Femur (tissue), 1 donor: ENCODE measurements around the gene TTC7B.

ENCODE experiments used
- DNase-seq: peaks from one replicate; pipeline ENCODE4 v3.0.0-alpha.2; 2017

TTC7B gene

GRCh38 chr14:90641615-90642243 lies 174.5 kb downstream of the TTC7B start:
- no peak for DNase-seq

GRCh38 chr14:90641168-90641567 lies 175.1 kb downstream of the TTC7B start:
- DNase-seq = no peak

- DNase-seq = no peak
Observed at GRCh38 chr14:90639641-90640040, 176.6 kb downstream of the TTC7B start.

- no peak for DNase-seq
Observed at GRCh38 chr14:90632871-90633270, 183.4 kb downstream of the TTC7B start.

GRCh38 chr14:90632451-90632850 lies 183.8 kb downstream of the TTC7B start:
- no peak for DNase-seq

- DNase-seq = no peak
Observed at GRCh38 chr14:90630171-90630806, 185.9 kb downstream of the TTC7B start.

- DNase-seq = no peak
Observed at GRCh38 chr14:90629471-90629870, 186.8 kb downstream of the TTC7B start.

- DNase-seq = no peak
Observed at GRCh38 chr14:90628825-90629224, 187.4 kb downstream of the TTC7B start.

- DNase-seq = no peak
Observed at GRCh38 chr14:90627478-90627877, 188.8 kb downstream of the TTC7B start.

- no peak for DNase-seq
Observed at GRCh38 chr14:90626550-90626949, 189.7 kb downstream of the TTC7B start.

- no peak for DNase-seq
Observed at GRCh38 chr14:90625445-90625844, 190.8 kb downstream of the TTC7B start.

- DNase-seq = no peak
Observed at GRCh38 chr14:90624732-90625400, 191.4 kb downstream of the TTC7B start.

GRCh38 chr14:90624227-90624626 lies 192.0 kb downstream of the TTC7B start:
- DNase-seq = no peak

GRCh38 chr14:90621201-90621600 lies 195.0 kb downstream of the TTC7B start:
- DNase-seq = no peak

- DNase-seq = no peak
Observed at GRCh38 chr14:90620568-90621077, 195.6 kb downstream of the TTC7B start.

- DNase-seq = no peak
Observed at GRCh38 chr14:90619911-90620310, 196.3 kb downstream of the TTC7B start.

- no peak for DNase-seq
Observed at GRCh38 chr14:90617961-90618360, 198.3 kb downstream of the TTC7B start.

GRCh38 chr14:90616881-90617280 lies 199.3 kb downstream of the TTC7B start:
- no peak for DNase-seq

GRCh38 chr14:90616313-90616712 lies 199.9 kb downstream of the TTC7B start:
- DNase-seq = no peak

GRCh38 chr14:90615517-90616060 lies 200.6 kb downstream of the TTC7B start:
- peak; percentile 78 for DNase-seq

GRCh38 chr14:90614696-90615516 lies 201.3 kb downstream of the TTC7B start:
- DNase-seq = peak; percentile 69

GRCh38 chr14:90613997-90614396 lies 202.2 kb downstream of the TTC7B start:
- DNase-seq = no peak

GRCh38 chr14:90613453-90613852 lies 202.8 kb downstream of the TTC7B start:
- no peak for DNase-seq
